Kasumi-1 (cell line): ENCODE data around the gene MYO18A.

ENCODE experiments used
- DNase-seq, 2 experiments: peaks; one replicate each; lab custom pipeline; 2025; lab: John Stamatoyannopoulos, UW

The MYO18A gene

GRCh38 chr17:29059281-29059680, 120.9 kb downstream of the MYO18A start:
- DNase-seq, result no peak

- DNase-seq, result no peak
Observed at GRCh38 chr17:29058391-29058790, 121.8 kb downstream of the MYO18A start.

- no peak for DNase-seq
Observed at GRCh38 chr17:29057361-29057760, 122.8 kb downstream of the MYO18A start.

GRCh38 chr17:29054835-29055234, 125.4 kb downstream of the MYO18A start:
- no peak for DNase-seq

GRCh38 chr17:29051731-29052130, 128.5 kb downstream of the MYO18A start:
- DNase-seq, result no peak

GRCh38 chr17:29051194-29051593, 129.0 kb downstream of the MYO18A start:
- DNase-seq, result no peak

GRCh38 chr17:29050176-29050575, 130.0 kb downstream of the MYO18A start:
- DNase-seq, result no peak

- DNase-seq, result no peak
Observed at GRCh38 chr17:29049541-29050145, 130.6 kb downstream of the MYO18A start.

GRCh38 chr17:29048440-29049368, 131.5 kb downstream of the MYO18A start:
- no peak for DNase-seq

- no peak for DNase-seq
Observed at GRCh38 chr17:29046473-29046839, 133.7 kb downstream of the MYO18A start.

- no peak for DNase-seq
Observed at GRCh38 chr17:29045734-29046472, 134.3 kb downstream of the MYO18A start.

- DNase-seq, result no peak
Observed at GRCh38 chr17:29045026-29045425, 135.2 kb downstream of the MYO18A start.

- no peak for DNase-seq
Observed at GRCh38 chr17:29043539-29044145, 136.6 kb downstream of the MYO18A start.

GRCh38 chr17:29042679-29043538, 137.3 kb downstream of the MYO18A start, which contains the start of gene PIPOX:
TSS of gene PIPOX (plus strand) at chr17:29043141. CDS start at chr17:29043226, 85 bp downstream.
- DNase-seq, result peak in 1 of 2 experiments; percentile 13

- DNase-seq, result peak in 1 of 2 experiments; percentile 15
Observed at GRCh38 chr17:29042026-29042678, 138.0 kb downstream of the MYO18A start.

GRCh38 chr17:29041571-29041970, 138.6 kb downstream of the MYO18A start:
- DNase-seq, result no peak

GRCh38 chr17:29041091-29041490, 139.1 kb downstream of the MYO18A start:
- no peak for DNase-seq

GRCh38 chr17:29039764-29040598, 140.2 kb downstream of the MYO18A start:
- no peak for DNase-seq

- no peak for DNase-seq
Observed at GRCh38 chr17:29038085-29038795, 142.0 kb downstream of the MYO18A start.
